K562 (cell line): Measurements from ENCODE around the gene DDIT3. TPM values are rescaled to one million over a fixed set of nuclear protein-coding genes. Genes with fewer than 3 reads are reported as not detected.

Experiments
- ATF1 ChIP-seq, 2 experiments: fragments of 450-650 bp in 1 of 2; IDR thresholded peaks; 2 replicates each; pipeline ENCODE4 v1.6.1; 2016; ENCODE audit warnings: missing compliant biosample characterization in 1 of 2, missing genetic modification characterization in 1 of 2
- CEBPG ChIP-seq, 3 experiments: fragments of 200-800 bp in 1 of 3; sonication (Bioruptor generic) in 1 of 3; sonication (generic) in 1 of 3; formaldehyde crosslinking in 1 of 3; IDR thresholded peaks in 2 of 3; conservative IDR thresholded peaks in 1 of 3; 2 replicates each; pipeline versions ENCODE4 v1.6.1 to v1.8.0; 2016 to 2022; ENCODE audit warnings: missing compliant biosample characterization in 2 of 3, missing genetic modification characterization in 2 of 3, mild to moderate bottlenecking in 1 of 3, missing genetic modification reagents in 1 of 3
- GTF2E2 ChIP-seq: fragments of 200-800 bp; sonication (Bioruptor generic); IDR thresholded peaks from 2 replicates; pipeline ENCODE4 v1.6.1; 2016; ENCODE audit warnings: missing genetic modification characterization, missing compliant biosample characterization
- JUN ChIP-seq, 2 experiments: sonication (generic) in 1 of 2; formaldehyde crosslinking in 1 of 2; IDR thresholded peaks; 2 replicates each; pipeline versions ENCODE4 v1.6.1 to v1.8.0; 2012 to 2022; ENCODE audit warnings: borderline replicate concordance in 2 of 2, mild to moderate bottlenecking in 2 of 2, improper control_type of control experiment in 1 of 2, low read depth in 1 of 2, low read length in 1 of 2, missing genetic modification reagents in 1 of 2
- RB1 ChIP-seq: fragments of 450-650 bp; IDR thresholded peaks from 2 replicates; pipeline ENCODE4 v1.6.1; 2017; ENCODE audit warnings: low read depth, mild to moderate bottlenecking
- ZNF143 ChIP-seq: sonication (generic); formaldehyde crosslinking; IDR thresholded peaks from 2 replicates; pipeline ENCODE4 v1.9.0; 2022; ENCODE audit warnings: mild to moderate bottlenecking, missing genetic modification reagents
- polyA plus RNA-seq, 8 experiments: library from polyadenylated mRNA; depleted of rRNA in 4 of 8; stranded (reverse) in 5 of 8; unstranded in 3 of 8; fragments of >200 nt; fragmentation: Nextera tagmentation in 2 of 8; fragmentation: Illumina TruSeq in 1 of 8; extraction: Ambion mirVana in 2 of 8; extraction: Trizol in 1 of 8; gene quantifications; 2 replicates each; pipeline versions ENCODE4 v1.2.1 to v1.2.3, GENCODE V29; 2011 to 2014; ENCODE audit warnings: inconsistent platforms in 1 of 8, missing spikeins in 1 of 8
- total RNA-seq, 7 experiments: library from RNA; depleted of rRNA in 6 of 7; stranded (reverse); fragments of >200 nt in 6 of 7; fragmentation: Illumina TruSeq in 2 of 7; extraction: Trizol in 2 of 7; gene quantifications; 2 replicates each; pipeline versions ENCODE4 v1.2.1 to v1.2.3, GENCODE V29; 2011 to 2021; ENCODE audit warnings: low replicate concordance in 1 of 7
- TF ChIP-seq, protein P1 (sequence below): fragments of 450-650 bp; IDR thresholded peaks from 2 replicates; pipeline ENCODE4 v1.6.1; 2018; ENCODE audit warnings: mild to moderate bottlenecking, low read depth; ENCODE audit not compliant: partially characterized antibody
- TF ChIP-seq, protein P2 (sequence below), 2 experiments: IDR thresholded peaks; 2 replicates each; pipeline ENCODE4 v1.6.1; 2011; ENCODE audit warnings: borderline replicate concordance in 1 of 2, control low read depth in 1 of 2, low read depth in 1 of 2, low read length in 1 of 2, mild to moderate bottlenecking in 1 of 2, mixed read lengths in 1 of 2, moderate library complexity in 1 of 2; ENCODE audit not compliant: insufficient read depth in 1 of 2, insufficient read length in 1 of 2, poor library complexity in 1 of 2, severe bottlenecking in 1 of 2; ENCODE audit errors: extremely low read depth in 1 of 2
- TF ChIP-seq, protein P3 (sequence below): fragments of 250-450 bp; sonication (Bioruptor Pico); IDR thresholded peaks from 2 replicates; pipeline ENCODE4 v1.4.0; 2020; ENCODE audit warnings: mild to moderate bottlenecking
- TF ChIP-seq, protein P4 (sequence below): fragments of 250-450 bp; sonication (Bioruptor Pico); IDR thresholded peaks from 2 replicates; pipeline ENCODE4 v1.6.1; 2021; ENCODE audit warnings: mild to moderate bottlenecking
- TF ChIP-seq, protein P5 (sequence below): fragments of 450-650 bp; IDR thresholded peaks from 2 replicates; pipeline ENCODE4 v1.6.1; 2016; ENCODE audit warnings: missing biosample characterization, missing genetic modification characterization
- TF ChIP-seq, protein P6 (sequence below), 3 experiments: fragments of 200-800 bp in 1 of 3; sonication (Bioruptor generic) in 1 of 3; sonication (generic) in 1 of 3; formaldehyde crosslinking in 1 of 3; IDR thresholded peaks; 2 replicates each; pipeline versions ENCODE4 v1.6.1 to v1.8.0; 2016 to 2022; ENCODE audit warnings: mild to moderate bottlenecking in 2 of 3, missing compliant biosample characterization in 2 of 3, missing genetic modification characterization in 2 of 3, missing genetic modification reagents in 1 of 3
- TF ChIP-seq, protein P7 (sequence below): fragments of 450-650 bp; conservative IDR thresholded peaks from 2 replicates; pipeline ENCODE4 v1.6.1; 2016; ENCODE audit warnings: missing genetic modification characterization, low read depth, mild to moderate bottlenecking, control low read depth, missing compliant biosample characterization

The DDIT3 gene
- total and polyA plus RNA-seq, 9 of the 15 experiments (the other 6 are each of a cell fraction or from before 2014, with no cell fraction given) = 59.1 to 272 (median 89.9) TPM

DNA sequence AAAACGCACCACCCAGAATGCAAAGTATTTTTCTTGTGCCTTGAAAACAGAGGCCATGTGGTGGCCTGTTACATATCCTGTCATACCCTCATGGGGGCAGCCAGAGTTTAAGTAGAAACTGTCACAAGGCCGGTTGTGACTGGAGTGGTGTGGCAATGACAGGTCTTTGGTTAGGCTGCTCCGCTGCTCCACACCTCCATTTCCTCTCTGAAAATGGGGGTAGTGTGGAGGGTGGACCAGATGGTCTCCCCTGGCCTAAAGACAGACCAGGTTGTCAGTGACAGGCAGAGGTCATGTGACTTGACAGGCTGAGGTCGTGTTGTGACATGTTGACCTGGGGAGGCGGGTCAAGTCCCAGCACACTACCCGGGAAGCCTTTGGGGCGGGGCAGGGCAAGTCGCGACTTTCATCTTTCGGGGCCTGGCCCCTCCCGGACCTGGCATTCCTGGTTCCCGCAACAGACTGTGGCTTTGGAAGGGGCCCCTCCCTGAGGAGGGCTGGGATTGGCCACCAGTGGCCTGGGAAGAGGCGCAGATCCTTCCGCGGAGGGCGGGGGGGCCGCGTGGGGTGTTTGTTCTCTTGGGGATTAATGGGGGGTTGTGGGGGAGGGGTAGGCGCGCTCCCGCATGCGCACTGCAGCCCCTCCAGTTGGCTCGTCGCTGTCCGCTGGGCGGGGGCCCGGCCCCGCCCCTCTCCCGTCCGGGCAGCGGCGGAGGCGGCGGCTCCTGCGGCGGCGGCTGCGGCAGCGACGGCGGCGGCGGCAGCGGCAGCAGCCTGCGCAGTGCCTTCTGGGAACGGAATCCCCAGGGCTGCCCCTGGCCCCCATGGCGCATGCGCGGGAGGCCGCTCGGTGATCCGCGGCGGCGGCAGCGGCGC, 1.9 kb upstream of the DDIT3 start, which contains the start of gene MBD6 (continued):
- TF ChIP-seq CEBPG (CRISPR knock-in tag; IDR thresholded peaks at IDR 0.05) (peak; percentile 69; the same call in 1 of the 2 replicates), CEBPG (tag; conservative IDR thresholded peaks at IDR 0.05 in 1 of 2, IDR thresholded peaks at IDR 0.05 in 1 of 2) (peak; percentile 32 to 68; a peak in 2 of 4 replicates), ATF1 (CRISPR knock-in tag; IDR thresholded peaks at IDR 0.05) (no peak), ATF1 (tag; IDR thresholded peaks at IDR 0.05) (peak; percentile 84), JUN (IDR thresholded peaks at IDR 0.05; ENCODE audit: borderline replicate concordance, low read depth, low read length) (no peak), JUN (CRISPR knock-in tag; IDR thresholded peaks at IDR 0.05; ENCODE audit: borderline replicate concordance) (0 out of 2 replicates have a peak, but pooled peaks have one; percentile 52), GTF2E2 (tag) (no peak), RB1 (peak; percentile 52; the same call in 1 of the 2 replicates), ZNF143 (CRISPR knock-in tag) (peak; percentile 66)
- TF ChIP-seq, protein P1, sequence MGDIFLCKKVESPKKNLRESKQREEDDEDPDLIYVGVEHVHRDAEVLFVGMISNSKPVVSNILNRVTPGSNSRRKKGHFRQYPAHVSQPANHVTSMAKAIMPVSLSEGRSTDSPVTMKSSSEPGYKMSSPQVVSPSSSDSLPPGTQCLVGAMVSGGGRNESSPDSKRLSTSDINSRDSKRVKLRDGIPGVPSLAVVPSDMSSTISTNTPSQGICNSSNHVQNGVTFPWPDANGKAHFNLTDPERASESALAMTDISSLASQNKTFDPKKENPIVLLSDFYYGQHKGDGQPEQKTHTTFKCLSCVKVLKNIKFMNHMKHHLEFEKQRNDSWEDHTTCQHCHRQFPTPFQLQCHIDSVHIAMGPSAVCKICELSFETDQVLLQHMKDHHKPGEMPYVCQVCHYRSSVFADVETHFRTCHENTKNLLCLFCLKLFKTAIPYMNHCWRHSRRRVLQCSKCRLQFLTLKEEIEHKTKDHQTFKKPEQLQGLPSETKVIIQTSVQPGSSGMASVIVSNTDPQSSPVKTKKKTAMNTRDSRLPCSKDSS = no peak
- TF ChIP-seq, protein P2, sequence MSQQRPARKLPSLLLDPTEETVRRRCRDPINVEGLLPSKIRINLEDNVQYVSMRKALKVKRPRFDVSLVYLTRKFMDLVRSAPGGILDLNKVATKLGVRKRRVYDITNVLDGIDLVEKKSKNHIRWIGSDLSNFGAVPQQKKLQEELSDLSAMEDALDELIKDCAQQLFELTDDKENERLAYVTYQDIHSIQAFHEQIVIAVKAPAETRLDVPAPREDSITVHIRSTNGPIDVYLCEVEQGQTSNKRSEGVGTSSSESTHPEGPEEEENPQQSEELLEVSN (IDR thresholded peaks at IDR 0.05; ENCODE audit: borderline replicate concordance in 1 of 2, extremely low read depth in 1 of 2, insufficient read depth in 1 of 2, insufficient read length in 1 of 2, low read depth in 1 of 2, low read length in 1 of 2, poor library complexity in 1 of 2, severe bottlenecking in 1 of 2) = peak; percentile 26 to 54
- TF ChIP-seq, protein P3, sequence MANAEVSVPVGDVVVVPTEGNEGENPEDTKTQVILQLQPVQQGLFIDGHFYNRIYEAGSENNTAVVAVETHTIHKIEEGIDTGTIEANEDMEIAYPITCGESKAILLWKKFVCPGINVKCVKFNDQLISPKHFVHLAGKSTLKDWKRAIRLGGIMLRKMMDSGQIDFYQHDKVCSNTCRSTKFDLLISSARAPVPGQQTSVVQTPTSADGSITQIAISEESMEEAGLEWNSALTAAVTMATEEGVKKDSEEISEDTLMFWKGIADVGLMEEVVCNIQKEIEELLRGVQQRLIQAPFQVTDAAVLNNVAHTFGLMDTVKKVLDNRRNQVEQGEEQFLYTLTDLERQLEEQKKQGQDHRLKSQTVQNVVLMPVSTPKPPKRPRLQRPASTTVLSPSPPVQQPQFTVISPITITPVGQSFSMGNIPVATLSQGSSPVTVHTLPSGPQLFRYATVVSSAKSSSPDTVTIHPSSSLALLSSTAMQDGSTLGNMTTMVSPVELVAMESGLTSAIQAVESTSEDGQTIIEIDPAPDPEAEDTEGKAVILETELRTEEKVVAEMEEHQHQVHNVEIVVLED = 0 out of 2 replicates have a peak, but pooled peaks have one; percentile 43
- TF ChIP-seq, protein P4, sequence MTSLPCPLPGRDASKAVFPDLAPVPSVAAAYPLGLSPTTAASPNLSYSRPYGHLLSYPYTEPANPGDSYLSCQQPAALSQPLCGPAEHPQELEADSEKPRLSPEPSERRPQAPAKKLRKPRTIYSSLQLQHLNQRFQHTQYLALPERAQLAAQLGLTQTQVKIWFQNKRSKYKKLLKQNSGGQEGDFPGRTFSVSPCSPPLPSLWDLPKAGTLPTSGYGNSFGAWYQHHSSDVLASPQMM = no peak
- TF ChIP-seq, protein P5, sequence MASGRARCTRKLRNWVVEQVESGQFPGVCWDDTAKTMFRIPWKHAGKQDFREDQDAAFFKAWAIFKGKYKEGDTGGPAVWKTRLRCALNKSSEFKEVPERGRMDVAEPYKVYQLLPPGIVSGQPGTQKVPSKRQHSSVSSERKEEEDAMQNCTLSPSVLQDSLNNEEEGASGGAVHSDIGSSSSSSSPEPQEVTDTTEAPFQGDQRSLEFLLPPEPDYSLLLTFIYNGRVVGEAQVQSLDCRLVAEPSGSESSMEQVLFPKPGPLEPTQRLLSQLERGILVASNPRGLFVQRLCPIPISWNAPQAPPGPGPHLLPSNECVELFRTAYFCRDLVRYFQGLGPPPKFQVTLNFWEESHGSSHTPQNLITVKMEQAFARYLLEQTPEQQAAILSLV (tag) = no peak
- TF ChIP-seq, protein P6, sequence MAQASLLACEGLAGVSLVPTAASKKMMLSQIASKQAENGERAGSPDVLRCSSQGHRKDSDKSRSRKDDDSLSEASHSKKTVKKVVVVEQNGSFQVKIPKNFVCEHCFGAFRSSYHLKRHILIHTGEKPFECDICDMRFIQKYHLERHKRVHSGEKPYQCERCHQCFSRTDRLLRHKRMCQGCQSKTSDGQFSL (CRISPR knock-in tag; IDR thresholded peaks at IDR 0.05) = no peak
- TF ChIP-seq, protein P6 (tag; IDR thresholded peaks at IDR 0.05) = peak in 1 of 2 experiments; percentile 71; a peak in 2 of 4 replicates
- TF ChIP-seq, protein P7, sequence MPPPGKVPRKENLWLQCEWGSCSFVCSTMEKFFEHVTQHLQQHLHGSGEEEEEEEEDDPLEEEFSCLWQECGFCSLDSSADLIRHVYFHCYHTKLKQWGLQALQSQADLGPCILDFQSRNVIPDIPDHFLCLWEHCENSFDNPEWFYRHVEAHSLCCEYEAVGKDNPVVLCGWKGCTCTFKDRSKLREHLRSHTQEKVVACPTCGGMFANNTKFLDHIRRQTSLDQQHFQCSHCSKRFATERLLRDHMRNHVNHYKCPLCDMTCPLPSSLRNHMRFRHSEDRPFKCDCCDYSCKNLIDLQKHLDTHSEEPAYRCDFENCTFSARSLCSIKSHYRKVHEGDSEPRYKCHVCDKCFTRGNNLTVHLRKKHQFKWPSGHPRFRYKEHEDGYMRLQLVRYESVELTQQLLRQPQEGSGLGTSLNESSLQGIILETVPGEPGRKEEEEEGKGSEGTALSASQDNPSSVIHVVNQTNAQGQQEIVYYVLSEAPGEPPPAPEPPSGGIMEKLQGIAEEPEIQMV (tag) = 0 out of 2 replicates have a peak, but pooled peaks have one; percentile 39
